MM.1S (cell line): ENCODE measurements around the gene SHROOM3.

Source experiments
- DNase-seq: peaks from one replicate; pipeline ENCODE4 v3.0.0-alpha.2; 2015
- H2AFZ ChIP-seq: fragments of 300-600 bp; sonication (generic); 2 replicates; pipeline ENCODE4 v1.6.0; 2016; ENCODE audit warnings: antibody characterized with exemption, low read length
- H3F3A ChIP-seq: fragments of 300-600 bp; sonication (generic); 2 replicates; pipeline ENCODE4 v1.6.1; 2016; ENCODE audit warnings: mild to moderate bottlenecking, antibody characterized with exemption, low read length, moderate library complexity, mixed read lengths; ENCODE audit not compliant: insufficient read depth
- H3K27ac ChIP-seq: fragments of 300-600 bp; sonication (generic); 2 replicates; pipeline ENCODE4 v1.5.1; 2016; ENCODE audit warnings: mild to moderate bottlenecking, low read length
- H3K27me3 ChIP-seq: fragments of 300-600 bp; sonication (generic); replicated peaks from 2 replicates; pipeline ENCODE4 v1.6.0; 2016; ENCODE audit warnings: low read length; ENCODE audit not compliant: insufficient read depth
- H3K36me3 ChIP-seq: fragments of 300-600 bp; sonication (generic); replicated peaks from 2 replicates; pipeline ENCODE4 v1.6.1; 2016; ENCODE audit warnings: mild to moderate bottlenecking, low read length, mixed read lengths; ENCODE audit not compliant: insufficient read depth
- H3K4me1 ChIP-seq: fragments of 300-600 bp; sonication (generic); 2 replicates; pipeline ENCODE4 v1.6.1; 2016; ENCODE audit warnings: low read length, mixed read lengths
- H3K4me2 ChIP-seq: fragments of 300-600 bp; sonication (generic); 2 replicates; pipeline ENCODE4 v1.6.0; 2016; ENCODE audit warnings: low read depth, low read length
- H3K4me3 ChIP-seq: fragments of 300-600 bp; sonication (generic); 2 replicates; pipeline ENCODE4 v1.5.1; 2016; ENCODE audit warnings: low read length, mixed read lengths
- H3K79me2 ChIP-seq: fragments of 300-600 bp; sonication (generic); 2 replicates; pipeline ENCODE4 v1.6.1; 2016; ENCODE audit warnings: mixed run types, low read length, mixed read lengths
- H3K9ac ChIP-seq: fragments of 300-600 bp; sonication (generic); 2 replicates; pipeline ENCODE4 v1.6.1; 2016; ENCODE audit warnings: low read length, mixed read lengths
- H3K9me2 ChIP-seq: fragments of 300-600 bp; sonication (generic); replicated peaks from 2 replicates; pipeline ENCODE4 v1.6.1; 2016; ENCODE audit warnings: mild to moderate bottlenecking, low read length, mixed read lengths; ENCODE audit not compliant: insufficient read depth
- H3K9me3 ChIP-seq: fragments of 300-600 bp; sonication (generic); replicated peaks from 2 replicates; pipeline ENCODE4 v1.6.1; 2016; ENCODE audit warnings: mild to moderate bottlenecking, low read length, mixed read lengths; ENCODE audit not compliant: insufficient read depth
- H4K20me1 ChIP-seq: fragments of 300-600 bp; sonication (generic); 2 replicates; pipeline ENCODE4 v1.6.1; 2016; ENCODE audit warnings: mild to moderate bottlenecking, low read length, moderate library complexity, mixed read lengths; ENCODE audit not compliant: insufficient read depth
- CTCF ChIP-seq: fragments of 300-600 bp; sonication (generic); IDR thresholded peaks from 2 replicates; pipeline ENCODE4 v1.5.1; 2016; ENCODE audit warnings: antibody characterized with exemption, low read length, mixed read lengths
- EZH2 ChIP-seq: fragments of 300-600 bp; sonication (generic); optimal IDR thresholded peaks from 2 replicates; pipeline ENCODE3; 2017; ENCODE audit warnings: low read depth, mild to moderate bottlenecking, antibody characterized with exemption, low read length, mixed read lengths
- EZH2phosphoT487 ChIP-seq: fragments of 300-600 bp; sonication (generic); IDR thresholded peaks from 2 replicates; pipeline ENCODE4 v1.6.1; 2018; ENCODE audit warnings: antibody characterized with exemption, low read length

The SHROOM3 gene

GRCh38 chr4:76518241-76518640 lies 83.2 kb downstream of the SHROOM3 start:
- Histone ChIP-seq H4K20me1 (no peaks in the 10 kb centered on the region), H3F3A (no peaks in the 10 kb centered on the region), H3K4me3 (no peak overlapping the region), H3K9ac (no peak overlapping the region), H3K4me2 (no peak overlapping the region), H3K9me3 (no peaks in the 10 kb centered on the region), H2AFZ (no peak overlapping the region), H3K27ac (no peak overlapping the region), H3K4me1 (no peaks in the 10 kb centered on the region), H3K27me3 (no peaks in the 10 kb centered on the region), H3K79me2 (no peaks in the 10 kb centered on the region), H3K9me2 (no peaks in the 10 kb centered on the region), H3K36me3 (no peaks in the 10 kb centered on the region)
- no peak for DNase-seq
- TF ChIP-seq EZH2phosphoT487 (no peak), EZH2 (no peak), CTCF (no peak)

GRCh38 chr4:76523593-76523992 lies 88.6 kb downstream of the SHROOM3 start:
- Histone ChIP-seq H3K4me2 (no peak overlapping the region), H3K9me3 (no peaks in the 10 kb centered on the region), H2AFZ (no peak overlapping the region), H3K27ac (no peak overlapping the region), H3K4me3 (no peak overlapping the region), H3F3A (no peaks in the 10 kb centered on the region), H3K79me2 (no peaks in the 10 kb centered on the region), H3K9me2 (no peaks in the 10 kb centered on the region), H3K36me3 (no peaks in the 10 kb centered on the region), H3K4me1 (no peaks in the 10 kb centered on the region), H3K9ac (no peak overlapping the region), H3K27me3 (no peaks in the 10 kb centered on the region), H4K20me1 (no peaks in the 10 kb centered on the region)
- DNase-seq, result no peak
- no peak for TF ChIP-seq EZH2phosphoT487
- TF ChIP-seq CTCF, result no peak
- TF ChIP-seq EZH2, result no peak

- Histone ChIP-seq H3F3A (no peaks in the 10 kb centered on the region), H3K4me3 (no peak overlapping the region), H4K20me1 (no peaks in the 10 kb centered on the region), H3K79me2 (no peaks in the 10 kb centered on the region), H3K9ac (no peak overlapping the region), H3K4me1 (no peaks in the 10 kb centered on the region), H3K27me3 (no peaks in the 10 kb centered on the region), H3K36me3 (no peaks in the 10 kb centered on the region), H3K4me2 (no peak overlapping the region), H3K9me2 (no peaks in the 10 kb centered on the region), H3K27ac (no peak overlapping the region), H2AFZ (no peak overlapping the region), H3K9me3 (no peaks in the 10 kb centered on the region)
- DNase-seq, result no peak
- TF ChIP-seq EZH2phosphoT487 (no peak), CTCF (no peak), EZH2 (no peak)
Observed at GRCh38 chr4:76525751-76526150, 90.7 kb downstream of the SHROOM3 start.
